Measurements from ENCODE around the gene UBL4A. TPM values are rescaled to one million over a fixed set of nuclear protein-coding genes. Genes with fewer than 3 reads are reported as not detected.

The UBL4A gene
- total RNA-seq, 4 donors from 2014 or later: 25.8 to 50.5 (median 46.4) TPM

DNA sequence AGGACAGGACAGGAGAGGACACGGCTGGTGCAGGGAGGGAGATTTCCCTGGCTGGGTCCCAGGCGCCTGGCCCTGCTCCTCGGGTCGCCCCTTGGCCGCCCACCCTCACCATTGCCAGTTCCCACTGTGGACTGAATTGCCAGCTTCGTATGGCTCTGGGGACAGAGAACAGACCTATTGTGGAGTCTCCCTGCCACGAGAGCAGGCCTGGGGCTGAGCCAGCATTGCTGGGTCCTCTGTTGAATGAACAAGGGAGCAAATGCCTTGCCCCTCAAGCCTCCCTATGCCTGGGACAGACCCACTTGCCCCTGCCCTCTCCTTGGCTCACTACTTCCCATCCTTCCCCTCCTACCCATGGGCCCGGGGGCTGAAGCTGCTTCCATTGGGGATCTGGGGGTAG, 24.0 kb downstream of the UBL4A start:
- Histone ChIP-seq H3K9me3 (no peaks in the 10 kb centered on the region), H3K27ac (no peak overlapping the region), H3K36me3 (peaks cover 52% of the 10 kb centered on the region), H3K4me3 (no peak overlapping the region), H3K4me1 (peaks cover 20% of the 10 kb centered on the region), H3K27me3 (no peaks in the 10 kb centered on the region)
- TF ChIP-seq EP300 (IDR thresholded peaks at IDR 0.05) (no peak), POLR2A (IDR thresholded peaks at IDR 0.05) (no peak), CTCF (IDR thresholded peaks at IDR 0.05) (no peak), POLR2AphosphoS5 (IDR thresholded peaks at IDR 0.05) (no peak)
- 76% methylated on average over 6 of the region's 8 CpGs for WGBS
- no peak for DNase-seq (ENCODE audit: low spot score in 2 of 2)

- Histone ChIP-seq H3K4me1 (peaks cover 20% of the 10 kb centered on the region), H3K36me3 (peaks cover 32% of the 10 kb centered on the region), H3K4me3 (peak overlapping the region; percentile 62), H3K9me3 (no peaks in the 10 kb centered on the region), H3K27ac (no peak overlapping the region), H3K27me3 (no peaks in the 10 kb centered on the region)
- no peak for TF ChIP-seq CTCF (IDR thresholded peaks at IDR 0.05)
- TF ChIP-seq EP300 (IDR thresholded peaks at IDR 0.05): no peak
- no peak for TF ChIP-seq POLR2A (IDR thresholded peaks at IDR 0.05)
- no peak for TF ChIP-seq POLR2AphosphoS5 (IDR thresholded peaks at IDR 0.05)
- 60% methylated on average over 2 of the region's 26 CpGs for WGBS
- DNase-seq (ENCODE audit: low spot score in 2 of 2): no peak
These were observed 26.1 kb downstream of the UBL4A start for GRCh38 chrX:154460326-154460725.

DNA sequence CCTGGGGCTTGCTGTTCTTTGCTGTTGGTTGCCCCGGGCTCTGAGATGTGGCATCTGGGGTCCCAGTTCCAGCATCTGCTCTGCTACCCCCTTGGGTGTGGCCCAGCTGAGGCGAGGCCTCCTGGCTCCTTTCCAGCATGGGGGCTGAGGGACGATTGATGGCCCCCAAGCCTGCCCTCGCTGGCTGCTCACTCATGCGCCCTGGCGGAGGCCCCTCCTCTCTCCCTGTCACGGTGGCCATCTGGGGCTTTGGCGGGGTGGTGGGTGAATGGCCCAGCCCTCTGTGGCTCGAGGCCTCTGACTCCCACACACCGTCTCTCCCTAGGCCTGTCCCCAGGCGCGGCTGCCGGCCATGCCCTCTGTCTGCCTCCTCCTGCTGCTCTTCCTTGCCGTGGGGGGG, 26.6 kb downstream of the UBL4A start:
- DNase-seq (ENCODE audit: low spot score in 2 of 2): no peak
- Histone ChIP-seq H3K36me3 (peaks cover 28% of the 10 kb centered on the region), H3K4me3 (peak overlapping the region; percentile 62), H3K27me3 (no peaks in the 10 kb centered on the region), H3K9me3 (no peaks in the 10 kb centered on the region), H3K27ac (no peak overlapping the region), H3K4me1 (peaks cover 20% of the 10 kb centered on the region)
- 59% methylated on average over 8 of the region's 14 CpGs for WGBS
- TF ChIP-seq EP300 (IDR thresholded peaks at IDR 0.05) (no peak), CTCF (IDR thresholded peaks at IDR 0.05) (no peak), POLR2A (IDR thresholded peaks at IDR 0.05) (no peak), POLR2AphosphoS5 (IDR thresholded peaks at IDR 0.05) (no peak)

GRCh38 chrX:154458954-154459778, 27.2 kb downstream of the UBL4A start:
- peak overlapping the region; percentile 62 for H3K4me3 ChIP-seq
- TF ChIP-seq POLR2A (IDR thresholded peaks at IDR 0.05) (no peak), POLR2AphosphoS5 (IDR thresholded peaks at IDR 0.05) (no peak), EP300 (IDR thresholded peaks at IDR 0.05) (no peak), CTCF (IDR thresholded peaks at IDR 0.05) (no peak)
- H3K27ac ChIP-seq: no peak overlapping the region
- H3K9me3 ChIP-seq: no peaks in the 10 kb centered on the region
- DNase-seq (ENCODE audit: low spot score in 2 of 2): no peak
- no peaks in the 10 kb centered on the region for H3K27me3 ChIP-seq
- peaks cover 20% of the 10 kb centered on the region for H3K4me1 ChIP-seq
- peaks cover 22% of the 10 kb centered on the region for H3K36me3 ChIP-seq
- 32% methylated on average over 8 of the region's 15 CpGs for WGBS

DNA sequence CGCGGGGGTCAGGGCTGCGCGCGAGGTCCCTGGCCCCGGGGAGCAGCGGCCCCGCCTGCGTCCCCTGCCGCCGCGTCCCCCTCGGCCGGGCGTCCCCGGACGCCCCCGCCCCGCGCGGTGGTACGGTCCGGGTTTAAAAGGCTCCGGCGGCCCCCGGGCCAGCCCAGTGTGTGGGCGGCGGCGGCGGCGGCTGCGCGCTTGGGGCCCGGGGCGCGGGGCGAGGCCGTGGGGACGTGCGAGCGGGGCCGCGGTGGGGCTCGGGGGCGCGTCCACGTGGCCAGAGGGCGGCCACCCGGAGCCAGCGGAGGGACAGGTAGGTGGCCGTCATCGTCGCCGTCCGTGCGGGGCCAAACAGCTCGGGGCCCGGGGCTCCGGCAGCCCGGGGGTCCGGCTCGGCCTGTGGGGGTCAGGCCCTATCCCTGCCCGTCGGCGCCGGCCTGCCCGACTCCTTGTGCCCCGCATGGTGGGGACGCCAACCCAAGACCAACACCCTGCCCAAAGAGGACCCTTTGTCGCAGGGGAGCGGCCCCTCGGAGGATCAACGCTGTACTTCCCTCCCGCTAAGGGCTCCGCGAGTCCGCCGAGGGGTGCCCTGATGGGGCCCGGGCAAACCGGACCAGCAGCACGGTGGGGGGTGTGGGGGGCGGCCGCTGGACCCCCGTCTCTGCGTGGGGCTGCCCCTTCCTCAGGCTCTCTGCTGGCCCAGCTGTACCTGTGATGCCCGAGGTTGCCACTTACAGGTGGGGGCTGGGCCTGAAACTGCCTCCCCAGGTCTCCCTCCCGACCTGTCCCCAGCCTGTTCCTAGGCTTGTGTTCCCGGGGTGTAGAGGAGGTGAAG, 28.1 kb downstream of the UBL4A start, which contains the start of gene PLXNA3:
TSS of gene PLXNA3 (plus strand) at position 166 of the 838 bp plus-strand sequence. CDS start 1,903 bp downstream, outside the sequence.
- no peak for DNase-seq (ENCODE audit: low spot score in 2 of 2)
- H3K27me3 ChIP-seq: no peaks in the 10 kb centered on the region
- H3K36me3 ChIP-seq: peaks cover 15% of the 10 kb centered on the region
- 52% methylated on average over 43 of the region's 88 CpGs for WGBS
- no peaks in the 10 kb centered on the region for H3K9me3 ChIP-seq
- H3K4me1 ChIP-seq: peaks cover 20% of the 10 kb centered on the region
- TF ChIP-seq EP300 (IDR thresholded peaks at IDR 0.05) (no peak), POLR2A (IDR thresholded peaks at IDR 0.05) (peak in 1 of 2 donors; percentile 71)
- H3K27ac ChIP-seq: peak within 1 kb of the TSS; percentile 34
- peak within 1 kb of the TSS; percentile 62 for H3K4me3 ChIP-seq

All from suprapubic skin (tissue), 4 donors.